BJ (cell line): Measurements from ENCODE around the gene KRTAP12-1. TPM values are rescaled to one million over a fixed set of nuclear protein-coding genes. Genes with fewer than 3 reads are reported as not detected.

Experiments used
- CTCF ChIA-PET: fragments of 350-600 bp; formaldehyde crosslinking; extraction: SDS; loops from one replicate; lab custom pipeline; 2021; ENCODE audit warnings: antibody characterized with exemption, inconsistent platforms; lab: Yijun Ruan, JAX
- POLR2A ChIA-PET: fragments of 300-600 bp; sonication (Branson Sonifier 250); formaldehyde crosslinking; extraction: SDS; loops from one replicate; lab custom pipeline; 2021; ENCODE audit warnings: antibody characterized with exemption; lab: Charles Lee
- DNase-seq: peaks from one replicate; pipeline ENCODE4 v3.0.0-alpha.2; 2011; ENCODE audit warnings: low read depth
- H3K27me3 ChIP-seq: 2 replicates; pipeline ENCODE4 v1.6.0; 2011; ENCODE audit warnings: low read length; ENCODE audit not compliant: control insufficient read depth, insufficient read depth
- H3K36me3 ChIP-seq: 2 replicates; pipeline ENCODE4 v1.5.1; 2011; ENCODE audit warnings: low read length; ENCODE audit not compliant: control insufficient read depth, insufficient read depth
- H3K4me3 ChIP-seq: 2 replicates; pipeline ENCODE4 v1.5.1; 2011; ENCODE audit warnings: low read depth, mild to moderate bottlenecking, control low read depth, low read length
- polyA plus RNA-seq: library from polyadenylated mRNA; depleted of rRNA; stranded (reverse); fragments of >200 nt; gene quantifications from 2 replicates; pipeline ENCODE4 v1.2.3, GENCODE V29; 2011
- TF ChIP-seq, protein P1 (sequence below): IDR thresholded peaks from 2 replicates; pipeline ENCODE4 v1.5.1; 2011; ENCODE audit warnings: low read depth, mild to moderate bottlenecking, control low read depth, inconsistent platforms, low read length, moderate library complexity; ENCODE audit not compliant: insufficient read depth

Gene KRTAP12-1
- polyA plus RNA-seq, 1 experiment = not detected

DNA sequence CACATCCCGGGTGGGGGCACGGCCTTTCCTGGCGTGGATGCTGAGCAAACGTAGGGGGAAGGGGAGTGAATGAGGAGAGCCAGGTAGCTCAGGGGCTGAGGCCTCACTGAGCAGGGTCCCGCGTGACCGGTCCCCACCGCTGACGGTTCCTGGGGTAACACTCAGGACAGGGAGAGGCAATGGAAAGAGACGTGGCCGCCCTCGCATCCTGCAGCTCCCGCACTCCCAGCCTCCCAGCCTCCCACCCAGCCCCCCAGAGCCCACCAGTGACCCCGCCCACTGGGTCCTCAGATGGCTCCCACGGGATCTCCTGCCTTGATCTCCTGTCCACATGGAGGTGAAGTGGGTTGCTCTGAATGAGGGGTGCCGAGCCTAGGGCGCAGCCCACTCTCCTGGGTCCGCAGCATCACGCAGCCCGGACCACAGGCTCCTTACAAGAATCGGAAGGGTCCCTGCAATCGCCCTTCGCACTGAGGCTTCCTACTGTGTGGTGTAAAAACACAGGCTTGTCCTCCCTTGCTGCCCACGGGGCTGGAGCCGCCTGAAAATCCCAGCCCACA, 27.0 kb upstream of the KRTAP12-1 start:
- DNase-seq = no peak
- POLR2A ChIA-PET = no interaction called here
- Histone ChIP-seq H3K4me3 (no peak overlapping the region), H3K36me3 (no peaks in the 10 kb centered on the region), H3K27me3 (peaks cover 61% of the 10 kb centered on the region)
- CTCF ChIA-PET = no interaction called here
- TF ChIP-seq, protein P1, sequence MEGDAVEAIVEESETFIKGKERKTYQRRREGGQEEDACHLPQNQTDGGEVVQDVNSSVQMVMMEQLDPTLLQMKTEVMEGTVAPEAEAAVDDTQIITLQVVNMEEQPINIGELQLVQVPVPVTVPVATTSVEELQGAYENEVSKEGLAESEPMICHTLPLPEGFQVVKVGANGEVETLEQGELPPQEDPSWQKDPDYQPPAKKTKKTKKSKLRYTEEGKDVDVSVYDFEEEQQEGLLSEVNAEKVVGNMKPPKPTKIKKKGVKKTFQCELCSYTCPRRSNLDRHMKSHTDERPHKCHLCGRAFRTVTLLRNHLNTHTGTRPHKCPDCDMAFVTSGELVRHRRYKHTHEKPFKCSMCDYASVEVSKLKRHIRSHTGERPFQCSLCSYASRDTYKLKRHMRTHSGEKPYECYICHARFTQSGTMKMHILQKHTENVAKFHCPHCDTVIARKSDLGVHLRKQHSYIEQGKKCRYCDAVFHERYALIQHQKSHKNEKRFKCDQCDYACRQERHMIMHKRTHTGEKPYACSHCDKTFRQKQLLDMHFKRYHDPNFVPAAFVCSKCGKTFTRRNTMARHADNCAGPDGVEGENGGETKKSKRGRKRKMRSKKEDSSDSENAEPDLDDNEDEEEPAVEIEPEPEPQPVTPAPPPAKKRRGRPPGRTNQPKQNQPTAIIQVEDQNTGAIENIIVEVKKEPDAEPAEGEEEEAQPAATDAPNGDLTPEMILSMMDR = no peak

DNA sequence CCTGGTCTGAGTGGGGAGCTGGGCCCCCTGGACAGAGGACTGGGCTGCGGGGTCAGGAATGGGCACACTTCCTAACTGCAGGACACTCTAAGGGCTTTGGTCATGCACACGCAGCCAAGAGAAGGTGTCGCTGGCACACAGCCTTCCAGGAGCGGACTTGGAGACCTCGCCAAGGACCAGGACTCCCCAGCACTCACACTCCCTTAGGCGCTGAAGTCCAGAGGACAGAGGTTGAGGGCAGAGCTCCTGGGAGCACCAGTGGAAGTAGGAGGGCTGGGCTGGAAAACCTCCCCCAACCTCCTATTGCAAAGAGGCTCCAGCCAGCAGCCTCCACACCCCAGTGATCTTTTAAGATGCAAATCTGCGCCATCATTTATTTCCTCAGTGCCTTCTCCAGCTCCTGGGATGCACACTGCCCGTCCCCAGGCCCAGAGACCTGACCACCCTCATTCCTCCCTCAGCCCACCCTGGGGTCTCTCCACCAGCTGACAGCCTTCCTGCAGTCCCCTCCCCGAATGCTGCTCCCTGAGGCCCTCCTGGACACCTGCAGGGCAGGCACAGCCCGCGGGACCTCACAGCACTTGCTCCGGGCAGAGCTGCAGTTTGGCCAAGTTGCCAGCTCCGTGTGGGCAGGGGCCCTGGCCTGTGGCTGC, 26.4 kb upstream of the KRTAP12-1 start:
- Histone ChIP-seq H3K4me3 (no peak overlapping the region), H3K27me3 (peaks cover 62% of the 10 kb centered on the region), H3K36me3 (no peaks in the 10 kb centered on the region)
- TF ChIP-seq, protein P1 = no peak
- ChIA-PET CTCF (no interaction called here), POLR2A (no interaction called here)
- no peak for DNase-seq

DNA sequence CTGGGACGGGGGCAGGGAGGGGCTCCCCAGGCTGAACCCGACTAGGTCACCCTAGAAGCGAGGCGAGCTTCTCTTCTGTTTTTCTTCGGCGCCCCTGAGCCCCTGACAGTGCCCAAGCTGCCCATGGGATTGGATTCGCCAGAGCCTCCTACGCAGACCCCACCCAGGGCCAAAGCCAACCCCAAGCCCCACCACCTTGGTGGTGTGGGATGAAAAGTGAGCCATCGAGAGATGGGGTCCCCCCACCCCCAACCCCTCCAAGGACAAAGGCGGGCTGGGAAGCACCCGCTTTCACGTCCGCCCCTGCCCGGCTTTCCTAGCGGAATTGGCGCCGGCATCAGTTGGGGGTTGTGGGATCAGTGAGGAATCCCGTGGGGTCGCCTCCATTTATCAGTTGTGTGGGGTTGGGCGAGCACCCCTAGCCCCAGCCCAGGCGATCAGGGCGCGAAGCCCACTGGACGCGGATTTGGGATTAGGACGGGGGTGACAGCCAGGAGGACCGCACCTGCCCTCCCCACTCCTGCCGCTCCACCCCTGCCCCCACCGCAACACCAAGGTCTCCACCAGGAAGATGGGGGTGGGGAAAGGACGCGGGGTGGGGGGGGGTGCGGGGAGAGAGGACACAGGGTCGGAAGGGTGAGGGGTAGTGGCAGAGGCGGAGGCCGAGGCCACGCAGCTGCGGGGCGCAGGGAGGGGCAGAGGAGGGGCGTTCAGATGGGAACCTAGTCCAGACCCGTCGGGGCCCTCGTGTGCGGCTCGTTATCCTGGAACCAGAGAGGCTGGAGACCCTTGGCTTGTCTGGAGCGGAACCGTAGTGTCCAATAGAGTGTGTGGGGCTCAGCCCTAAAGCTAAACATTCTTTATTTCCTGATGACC, 25.0 kb upstream of the KRTAP12-1 start:
- TF ChIP-seq, protein P1 = no peak
- DNase-seq = no peak
- ChIA-PET CTCF (no interaction called here), POLR2A (no interaction called here)
- peaks cover 55% of the 10 kb centered on the region for H3K27me3 ChIP-seq
- no peaks in the 10 kb centered on the region for H3K36me3 ChIP-seq
- H3K4me3 ChIP-seq = no peak overlapping the region

DNA sequence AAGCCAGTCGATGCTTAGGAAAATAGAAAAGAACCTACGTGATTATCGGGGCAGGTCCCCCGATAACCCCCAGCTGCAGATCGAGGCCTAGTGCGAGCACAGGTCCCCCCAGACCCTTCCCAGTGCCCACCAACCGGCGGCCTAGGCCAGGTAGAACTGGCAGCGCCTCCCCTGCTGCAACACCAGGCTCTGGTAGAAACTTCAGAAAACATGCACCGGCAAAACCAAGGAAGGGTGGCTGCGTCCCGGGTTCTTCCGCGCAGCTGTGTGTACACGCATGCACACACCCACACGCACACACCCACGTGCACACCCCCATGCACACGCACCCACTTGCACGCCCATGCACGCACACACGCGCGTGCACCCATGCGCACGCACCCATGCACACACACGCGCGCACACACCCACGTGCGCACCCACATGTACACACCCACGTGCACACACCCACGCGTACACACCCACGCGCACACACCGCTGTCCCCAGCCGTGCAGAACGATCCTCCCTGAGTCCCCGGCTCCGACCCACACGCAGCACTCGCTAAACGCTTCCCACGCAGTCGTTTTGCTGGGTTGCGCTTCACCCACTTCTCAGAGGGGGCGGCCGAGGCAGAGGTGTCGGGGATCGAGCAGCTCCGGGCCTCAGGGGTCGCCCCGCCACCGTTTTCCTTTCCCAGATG, 24.2 kb upstream of the KRTAP12-1 start:
- Histone ChIP-seq H3K27me3 (peaks cover 54% of the 10 kb centered on the region), H3K4me3 (no peak overlapping the region), H3K36me3 (no peaks in the 10 kb centered on the region)
- ChIA-PET POLR2A (no interaction called here), CTCF (no interaction called here)
- no peak for DNase-seq
- TF ChIP-seq, protein P1 = no peak

DNA sequence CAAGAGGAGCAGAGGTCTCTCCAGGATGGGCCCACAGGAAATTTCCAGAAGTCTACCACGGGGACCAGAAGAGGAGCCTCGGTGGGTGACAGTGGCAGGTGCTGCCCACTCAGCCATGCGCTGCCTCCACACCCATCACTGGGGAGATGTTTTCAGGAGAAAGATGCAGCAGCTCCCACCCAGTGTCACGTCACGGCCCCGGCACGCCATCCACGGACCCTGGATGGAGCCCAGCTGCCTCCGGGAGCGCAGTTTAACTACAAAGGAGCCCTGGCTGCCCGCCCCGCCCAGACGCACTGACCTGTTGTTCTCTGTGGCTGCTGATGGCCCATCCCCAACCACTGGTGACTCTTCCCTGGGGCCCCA, 22.7 kb upstream of the KRTAP12-1 start:
- TF ChIP-seq, protein P1 = no peak
- POLR2A ChIA-PET = no interaction called here
- no peak for DNase-seq
- Histone ChIP-seq H3K27me3 (peaks cover 42% of the 10 kb centered on the region), H3K4me3 (no peak overlapping the region), H3K36me3 (no peaks in the 10 kb centered on the region)
- CTCF ChIA-PET = no interaction called here
